IMR-90 (cell line): Measurements from ENCODE around the gene TUBGCP3.

Source experiments
- CEBPB ChIP-seq: IDR thresholded peaks from 2 replicates; pipeline ENCODE4 v1.6.1; 2012; ENCODE audit warnings: low read depth, low read length, improper control_type of control experiment
- CHD1 ChIP-seq: IDR thresholded peaks from 2 replicates; pipeline ENCODE4 v1.6.1; 2012; ENCODE audit warnings: low read depth, low read length, improper control_type of control experiment
- FOS ChIP-seq: fragments of 150-350 bp; IDR thresholded peaks from 2 replicates; pipeline ENCODE4 v1.6.1; 2016; ENCODE audit warnings: low read depth, low read length
- MAFK ChIP-seq: IDR thresholded peaks from 2 replicates; pipeline ENCODE4 v1.6.1; 2012; ENCODE audit warnings: low read depth, low read length, improper control_type of control experiment
- MAZ ChIP-seq: IDR thresholded peaks from 2 replicates; pipeline ENCODE4 v1.6.1; 2012; ENCODE audit warnings: low read depth, mild to moderate bottlenecking, low read length, improper control_type of control experiment, moderate library complexity, borderline replicate concordance
- MXI1 ChIP-seq: IDR thresholded peaks from 2 replicates; pipeline ENCODE4 v1.6.1; 2012; ENCODE audit warnings: low read depth, mild to moderate bottlenecking, low read length, moderate library complexity, borderline replicate concordance
- POLR2A ChIP-seq: IDR thresholded peaks from 2 replicates; pipeline ENCODE4 v1.6.1; 2012; ENCODE audit warnings: mild to moderate bottlenecking, low read depth, low read length
- RAD21 ChIP-seq: IDR thresholded peaks from 2 replicates; pipeline ENCODE4 v1.6.1; 2012; ENCODE audit warnings: low read length, improper control_type of control experiment
- RCOR1 ChIP-seq: IDR thresholded peaks from 2 replicates; pipeline ENCODE4 v1.6.1; 2012; ENCODE audit warnings: mild to moderate bottlenecking, low read length, improper control_type of control experiment; ENCODE audit not compliant: insufficient replicate concordance
- RFX5 ChIP-seq: IDR thresholded peaks from 2 replicates; pipeline ENCODE4 v1.8.0; 2012; ENCODE audit warnings: low read depth, mild to moderate bottlenecking, low read length, moderate library complexity
- SMC3 ChIP-seq: fragments of 150-350 bp; IDR thresholded peaks from 2 replicates; pipeline ENCODE4 v1.6.1; 2016; ENCODE audit warnings: low read depth, mild to moderate bottlenecking, antibody characterized with exemption, low read length, moderate library complexity
- TF ChIP-seq, protein P1 (sequence below): conservative IDR thresholded peaks from 2 replicates; pipeline ENCODE4 v1.5.1; 2012; ENCODE audit warnings: mild to moderate bottlenecking, low read depth, low read length, improper control_type of control experiment
- TF ChIP-seq, protein P2 (sequence below): fragments of 150-350 bp; IDR thresholded peaks from 2 replicates; pipeline ENCODE4 v1.6.1; 2016; ENCODE audit warnings: low read depth, mild to moderate bottlenecking, low read length, moderate library complexity, borderline replicate concordance

DNA sequence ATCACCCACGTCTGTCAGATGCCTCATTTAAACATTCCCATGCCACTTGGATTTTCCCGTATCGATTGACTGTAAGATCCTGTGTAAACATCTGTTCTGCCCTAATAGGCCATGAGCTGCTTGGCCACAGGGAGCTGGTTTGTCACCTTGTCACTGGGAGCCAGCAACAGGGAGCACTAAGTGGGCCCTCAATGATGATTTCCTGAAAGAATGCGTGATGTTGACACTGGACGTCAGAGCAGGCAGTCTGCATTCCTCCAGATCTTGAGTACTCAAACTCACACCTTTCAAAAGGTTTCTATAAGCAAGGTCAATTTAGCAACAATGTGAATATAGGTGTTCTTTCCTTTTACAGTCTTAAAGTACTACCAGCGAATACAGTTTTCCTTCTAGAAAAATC, 78.8 kb downstream of the TUBGCP3 start:
- TF ChIP-seq POLR2A (no peak), RFX5 (no peak), MXI1 (no peak), FOS (no peak), MAZ (no peak), RCOR1 (no peak), SMC3 (no peak), MAFK (no peak), RAD21 (no peak), CHD1 (no peak), CEBPB (no peak)
- TF ChIP-seq, protein P1, sequence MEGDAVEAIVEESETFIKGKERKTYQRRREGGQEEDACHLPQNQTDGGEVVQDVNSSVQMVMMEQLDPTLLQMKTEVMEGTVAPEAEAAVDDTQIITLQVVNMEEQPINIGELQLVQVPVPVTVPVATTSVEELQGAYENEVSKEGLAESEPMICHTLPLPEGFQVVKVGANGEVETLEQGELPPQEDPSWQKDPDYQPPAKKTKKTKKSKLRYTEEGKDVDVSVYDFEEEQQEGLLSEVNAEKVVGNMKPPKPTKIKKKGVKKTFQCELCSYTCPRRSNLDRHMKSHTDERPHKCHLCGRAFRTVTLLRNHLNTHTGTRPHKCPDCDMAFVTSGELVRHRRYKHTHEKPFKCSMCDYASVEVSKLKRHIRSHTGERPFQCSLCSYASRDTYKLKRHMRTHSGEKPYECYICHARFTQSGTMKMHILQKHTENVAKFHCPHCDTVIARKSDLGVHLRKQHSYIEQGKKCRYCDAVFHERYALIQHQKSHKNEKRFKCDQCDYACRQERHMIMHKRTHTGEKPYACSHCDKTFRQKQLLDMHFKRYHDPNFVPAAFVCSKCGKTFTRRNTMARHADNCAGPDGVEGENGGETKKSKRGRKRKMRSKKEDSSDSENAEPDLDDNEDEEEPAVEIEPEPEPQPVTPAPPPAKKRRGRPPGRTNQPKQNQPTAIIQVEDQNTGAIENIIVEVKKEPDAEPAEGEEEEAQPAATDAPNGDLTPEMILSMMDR: no peak
- TF ChIP-seq, protein P2, sequence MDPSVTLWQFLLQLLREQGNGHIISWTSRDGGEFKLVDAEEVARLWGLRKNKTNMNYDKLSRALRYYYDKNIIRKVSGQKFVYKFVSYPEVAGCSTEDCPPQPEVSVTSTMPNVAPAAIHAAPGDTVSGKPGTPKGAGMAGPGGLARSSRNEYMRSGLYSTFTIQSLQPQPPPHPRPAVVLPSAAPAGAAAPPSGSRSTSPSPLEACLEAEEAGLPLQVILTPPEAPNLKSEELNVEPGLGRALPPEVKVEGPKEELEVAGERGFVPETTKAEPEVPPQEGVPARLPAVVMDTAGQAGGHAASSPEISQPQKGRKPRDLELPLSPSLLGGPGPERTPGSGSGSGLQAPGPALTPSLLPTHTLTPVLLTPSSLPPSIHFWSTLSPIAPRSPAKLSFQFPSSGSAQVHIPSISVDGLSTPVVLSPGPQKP: no peak
